Right lung (tissue), 5 donors: ENCODE data around the gene NEMP2. TPM values are rescaled to one million over a fixed set of nuclear protein-coding genes. Genes with fewer than 3 reads are reported as not detected.

Source experiments
- DNase-seq, 2 donors: peaks; one replicate each; pipeline ENCODE4 v3.0.0-alpha.2; 2013
- polyA plus RNA-seq, 5 donors: library from polyadenylated mRNA; unstranded; fragments of 120-200 nt; gene quantifications; one replicate each; pipeline versions ENCODE4 v1.2.1 to v1.2.3, GENCODE V29; 2013; ENCODE audit warnings: inconsistent platforms in 1 of 5, low replicate concordance in 1 of 5; ENCODE audit not compliant: insufficient read length in 5 of 5, insufficient read depth in 1 of 5

The NEMP2 gene
- polyA plus RNA-seq, 5 donors = 7.8 to 22.7 (median 17.2) TPM

GRCh38 chr2:190458352-190459107 lies 76.0 kb downstream of the NEMP2 start:
- no peak for DNase-seq

GRCh38 chr2:190457256-190457655 lies 77.3 kb downstream of the NEMP2 start:
- no peak for DNase-seq

GRCh38 chr2:190456833-190457232 lies 77.7 kb downstream of the NEMP2 start:
- DNase-seq = no peak

GRCh38 chr2:190455358-190456095 lies 79.0 kb downstream of the NEMP2 start:
- no peak for DNase-seq

- DNase-seq = no peak
Observed at GRCh38 chr2:190454795-190455194, 79.7 kb downstream of the NEMP2 start.

Other genes starting within 250 kb of the NEMP2 start
- gene HIBCH, start 214.9 kb downstream of the NEMP2 start, polyA plus RNA-seq = 10 to 100 TPM; 50.4 to 89.4 (median 75.7) TPM
- gene INPP1, start 191.1 kb downstream of the NEMP2 start, polyA plus RNA-seq = 10 to 100 TPM; 23.0 to 39.1 (median 28.7) TPM
- gene MFSD6, start 126.4 kb downstream of the NEMP2 start, polyA plus RNA-seq = 10 to 100 TPM; 18.2 to 25.6 (median 23.4) TPM
- 10 to 100 TPM; 51.9 to 93.5 (median 86.1) TPM for gene NAB1, start 114.4 kb upstream of the NEMP2 start, polyA plus RNA-seq